ENCODE results near the gene ZNF555.
A peak's percentile ranks its signal among the peaks of the same experiment; 100 is the strongest.

ZNF555 gene

GRCh38 chr19:2827022-2827421 lies 14.3 kb upstream of the ZNF555 start:
- DNase-seq = no peak

- DNase-seq = no peak
Observed at GRCh38 chr19:2827840-2828489, 13.3 kb upstream of the ZNF555 start.

- DNase-seq = no peak
Observed at GRCh38 chr19:2834294-2834871, 6.9 kb upstream of the ZNF555 start.

GRCh38 chr19:2837430-2837829 lies 3.8 kb upstream of the ZNF555 start:
- DNase-seq = no peak

- DNase-seq = no peak
Observed at GRCh38 chr19:2841855-2842574, 740 bp downstream of the ZNF555 start.

GRCh38 chr19:2845107-2845506 lies 3.8 kb downstream of the ZNF555 start:
- DNase-seq = no peak

GRCh38 chr19:2846180-2846894 lies 5.1 kb downstream of the ZNF555 start:
- DNase-seq = no peak

- no peak for DNase-seq
Observed at GRCh38 chr19:2847507-2847906, 6.2 kb downstream of the ZNF555 start.

GRCh38 chr19:2848616-2849015 lies 7.3 kb downstream of the ZNF555 start:
- DNase-seq = no peak

- DNase-seq = no peak
Observed at GRCh38 chr19:2850256-2850925, 9.1 kb downstream of the ZNF555 start.

GRCh38 chr19:2852598-2852997 lies 11.3 kb downstream of the ZNF555 start:
- no peak for DNase-seq

- no peak for DNase-seq
Observed at GRCh38 chr19:2853015-2853606, 11.8 kb downstream of the ZNF555 start.

- DNase-seq = no peak
Observed at GRCh38 chr19:2854849-2855248, 13.6 kb downstream of the ZNF555 start.

GRCh38 chr19:2856457-2857050 lies 15.3 kb downstream of the ZNF555 start:
- DNase-seq = no peak

GRCh38 chr19:2858864-2859263 lies 17.6 kb downstream of the ZNF555 start:
- DNase-seq = no peak

GRCh38 chr19:2863816-2864215 lies 22.5 kb downstream of the ZNF555 start:
- DNase-seq = no peak

GRCh38 chr19:2865334-2866100 lies 24.2 kb downstream of the ZNF555 start:
- DNase-seq = peak; percentile 42

- DNase-seq = no peak
Observed at GRCh38 chr19:2866495-2867024, 25.3 kb downstream of the ZNF555 start.

GRCh38 chr19:2867025-2867991 lies 26.0 kb downstream of the ZNF555 start, which contains the start of gene ZNF556:
TSS of gene ZNF556 (plus strand) at chr19:2867335. CDS start at chr19:2867422, 87 bp downstream.
- DNase-seq = no peak

GRCh38 chr19:2869618-2870017 lies 28.3 kb downstream of the ZNF555 start:
- DNase-seq = no peak
